ENCODE results near the gene NECAP2.
"Not testable (repeated sequence)": the region's sequence is repeated elsewhere in the genome, so short reads cannot be mapped to it uniquely, and the experiment has no call there.

The NECAP2 gene

GRCh38 chr1:16500466-16500865 lies 59.9 kb downstream of the NECAP2 start:
- DNase-seq, result not testable (repeated sequence)

GRCh38 chr1:16500975-16501374 lies 60.5 kb downstream of the NECAP2 start:
- not testable (repeated sequence) for DNase-seq

GRCh38 chr1:16501446-16501845 lies 60.9 kb downstream of the NECAP2 start:
- not testable (repeated sequence) for DNase-seq

GRCh38 chr1:16503494-16503893 lies 63.0 kb downstream of the NECAP2 start:
- no peak for DNase-seq

- DNase-seq, result not testable (repeated sequence)
These were observed 65.3 kb downstream of the NECAP2 start for GRCh38 chr1:16505870-16506269.

GRCh38 chr1:16506364-16507136 lies 66.0 kb downstream of the NECAP2 start:
- DNase-seq, result not testable (repeated sequence)

GRCh38 chr1:16508861-16509445 lies 68.4 kb downstream of the NECAP2 start:
- DNase-seq, result not testable (repeated sequence)
